Renal cortex interstitium (tissue), 3 donors: Measurements from ENCODE around the gene SCAMP2. TPM values are rescaled to one million over a fixed set of nuclear protein-coding genes. Genes with fewer than 3 reads are reported as not detected.

Source experiments
- polyA plus RNA-seq, 3 donors: library from polyadenylated mRNA; unstranded; fragments of 120-200 nt; gene quantifications; one replicate each; pipeline ENCODE4 v1.2.1, GENCODE V29; 2013; ENCODE audit not compliant: insufficient read length in 3 of 3

Gene SCAMP2
- polyA plus RNA-seq, 3 donors, result 69.1 to 71.3 (median 69.7) TPM

Other genes starting within 250 kb of the SCAMP2 start
- 10 to 100 TPM; 41.8 to 44.1 (median 42.0) TPM for gene EDC3, start 177.3 kb downstream of the SCAMP2 start, polyA plus RNA-seq
- under 1 TPM in 1 of 3 donors, not detected in 2; 0.12 TPM for gene CYP1A1, start 147.8 kb downstream of the SCAMP2 start, polyA plus RNA-seq
- under 1 TPM; 0.13 to 0.38 (median 0.23) TPM for gene CYP1A2, start 124.5 kb downstream of the SCAMP2 start, polyA plus RNA-seq
- 10 to 100 TPM; 42.2 to 53.4 (median 47.1) TPM for gene CSK, start 91.3 kb downstream of the SCAMP2 start, polyA plus RNA-seq
- gene LMAN1L, start 60.5 kb downstream of the SCAMP2 start, polyA plus RNA-seq, result not detected
- not detected for gene CPLX3, start 46.7 kb downstream of the SCAMP2 start, polyA plus RNA-seq
- 10 to 100 TPM; 27.9 to 33.5 (median 31.1) TPM for gene ULK3, start 30.2 kb downstream of the SCAMP2 start, polyA plus RNA-seq
- gene MPI, start 16.7 kb upstream of the SCAMP2 start, polyA plus RNA-seq, result 10 to 100 TPM; 66.1 to 71.9 (median 69.4) TPM
- gene FAM219B, start 33.5 kb upstream of the SCAMP2 start, polyA plus RNA-seq, result 10 to 100 TPM; 51.7 to 59.3 (median 57.2) TPM
- gene COX5A, start 64.7 kb upstream of the SCAMP2 start, polyA plus RNA-seq, result 100 to 1,000 TPM; 183 to 221 (median 217) TPM
- 1 to 10 TPM; 2.1 to 3.4 (median 2.5) TPM for gene RPP25, start 83.4 kb upstream of the SCAMP2 start, polyA plus RNA-seq
- 10 to 100 TPM; 19.9 to 25.7 (median 21.7) TPM for gene SCAMP5, start 122.2 kb upstream of the SCAMP2 start, polyA plus RNA-seq
- 10 to 100 TPM; 10.2 to 15.7 (median 12.5) TPM for gene PPCDC, start 150.2 kb upstream of the SCAMP2 start, polyA plus RNA-seq